ENCODE results near the gene SUN3. TPM values are rescaled to one million over a fixed set of nuclear protein-coding genes. Genes with fewer than 3 reads are reported as not detected.
A peak's percentile ranks its signal among the peaks of the same experiment; 100 is the strongest.

SUN3 gene
- total and polyA plus RNA-seq, 10 of the 15 experiments (the other 5 are each of a cell fraction or from before 2014, with no cell fraction given): 0.29 to 0.48 TPM; not detected in 8

DNA sequence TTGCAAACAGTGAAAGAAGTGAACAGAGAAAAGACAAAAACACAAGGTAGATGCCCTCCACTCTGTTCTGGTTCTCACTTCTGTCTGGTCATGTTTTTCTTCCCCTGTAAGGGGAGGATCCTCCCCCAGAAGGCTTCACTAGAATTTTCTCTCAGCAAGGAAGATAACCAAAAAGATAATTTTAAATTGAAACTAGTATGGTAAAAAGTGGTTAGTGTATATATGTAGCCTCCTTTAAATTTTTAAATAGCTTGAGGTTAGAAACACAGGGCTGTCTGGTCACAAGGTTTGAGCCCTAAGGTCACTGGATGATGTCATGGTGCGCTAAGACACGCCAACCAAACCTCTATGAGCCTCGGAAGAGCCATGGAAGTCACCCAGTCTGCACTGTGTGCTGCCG is 75.1 kb downstream of the SUN3 start (continued):
- TF ChIP-seq, protein P1, sequence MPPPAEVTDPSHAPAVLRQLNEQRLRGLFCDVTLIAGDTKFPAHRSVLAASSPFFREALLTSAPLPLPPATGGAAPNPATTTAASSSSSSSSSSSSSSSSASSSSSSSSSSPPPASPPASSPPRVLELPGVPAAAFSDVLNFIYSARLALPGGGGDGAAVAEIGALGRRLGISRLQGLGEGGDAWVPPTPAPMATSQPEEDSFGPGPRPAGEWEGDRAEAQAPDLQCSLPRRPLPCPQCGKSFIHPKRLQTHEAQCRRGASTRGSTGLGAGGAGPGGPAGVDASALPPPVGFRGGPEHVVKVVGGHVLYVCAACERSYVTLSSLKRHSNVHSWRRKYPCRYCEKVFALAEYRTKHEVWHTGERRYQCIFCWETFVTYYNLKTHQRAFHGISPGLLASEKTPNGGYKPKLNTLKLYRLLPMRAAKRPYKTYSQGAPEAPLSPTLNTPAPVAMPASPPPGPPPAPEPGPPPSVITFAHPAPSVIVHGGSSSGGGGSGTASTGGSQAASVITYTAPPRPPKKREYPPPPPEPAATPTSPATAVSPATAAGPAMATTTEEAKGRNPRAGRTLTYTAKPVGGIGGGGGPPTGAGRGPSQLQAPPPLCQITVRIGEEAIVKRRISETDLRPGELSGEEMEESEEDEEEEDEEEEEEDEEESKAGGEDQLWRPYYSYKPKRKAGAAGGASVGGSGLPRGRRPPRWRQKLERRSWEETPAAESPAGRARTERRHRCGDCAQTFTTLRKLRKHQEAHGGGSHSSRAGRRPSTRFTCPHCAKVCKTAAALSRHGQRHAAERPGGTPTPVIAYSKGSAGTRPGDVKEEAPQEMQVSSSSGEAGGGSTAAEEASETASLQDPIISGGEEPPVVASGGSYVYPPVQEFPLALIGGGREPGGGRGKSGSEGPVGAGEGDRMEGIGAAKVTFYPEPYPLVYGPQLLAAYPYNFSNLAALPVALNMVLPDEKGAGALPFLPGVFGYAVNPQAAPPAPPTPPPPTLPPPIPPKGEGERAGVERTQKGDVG (CRISPR knock-in tag; IDR thresholded peaks at IDR 0.05): no peak
- TF ChIP-seq PAX5 (IDR thresholded peaks at IDR 0.05; ENCODE audit: borderline replicate concordance, low read depth, low read length) (no peak), LARP7 (IDR thresholded peaks at IDR 0.05) (no peak), CREB1 (IDR thresholded peaks at IDR 0.05; ENCODE audit: low read depth) (peak; percentile 44; the same call in 1 of the 2 replicates), ZZZ3 (IDR thresholded peaks at IDR 0.05; ENCODE audit: control insufficient read depth, insufficient read length, low read depth) (no peak), NFIC (IDR thresholded peaks at IDR 0.05; ENCODE audit: low read depth, low read length) (0 out of 2 replicates have a peak, but pooled peaks have one; percentile 1)
- TF ChIP-seq, protein P2, sequence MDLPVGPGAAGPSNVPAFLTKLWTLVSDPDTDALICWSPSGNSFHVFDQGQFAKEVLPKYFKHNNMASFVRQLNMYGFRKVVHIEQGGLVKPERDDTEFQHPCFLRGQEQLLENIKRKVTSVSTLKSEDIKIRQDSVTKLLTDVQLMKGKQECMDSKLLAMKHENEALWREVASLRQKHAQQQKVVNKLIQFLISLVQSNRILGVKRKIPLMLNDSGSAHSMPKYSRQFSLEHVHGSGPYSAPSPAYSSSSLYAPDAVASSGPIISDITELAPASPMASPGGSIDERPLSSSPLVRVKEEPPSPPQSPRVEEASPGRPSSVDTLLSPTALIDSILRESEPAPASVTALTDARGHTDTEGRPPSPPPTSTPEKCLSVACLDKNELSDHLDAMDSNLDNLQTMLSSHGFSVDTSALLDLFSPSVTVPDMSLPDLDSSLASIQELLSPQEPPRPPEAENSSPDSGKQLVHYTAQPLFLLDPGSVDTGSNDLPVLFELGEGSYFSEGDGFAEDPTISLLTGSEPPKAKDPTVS (IDR thresholded peaks at IDR 0.05; ENCODE audit: low read depth, low read length): no peak

DNA sequence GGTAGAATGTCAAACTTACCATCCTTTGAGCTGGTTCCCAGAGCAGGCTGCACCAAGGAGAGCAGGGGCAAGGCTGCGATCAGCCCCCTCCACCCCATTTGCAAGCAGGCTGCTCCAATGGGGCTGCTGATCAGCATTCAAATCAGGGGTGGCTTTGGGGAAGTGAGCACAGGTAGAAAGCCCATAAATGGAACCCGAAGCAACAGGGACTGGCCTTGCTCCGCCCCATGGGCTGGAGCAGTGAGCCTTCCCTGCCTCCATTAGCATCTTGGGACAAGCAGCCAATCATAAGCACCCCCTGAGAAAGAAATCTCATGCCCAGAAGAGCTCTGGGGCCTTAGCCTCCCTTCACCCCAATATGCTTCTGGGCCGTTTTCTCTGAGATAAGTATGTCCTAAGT is 76.7 kb downstream of the SUN3 start:
- POLR2A ChIA-PET: no interaction called here
- ATAC-seq: no peak
- no peak overlapping the region for H2AFZ ChIP-seq (ENCODE audit: control insufficient read depth, low read depth, low read length)
- no peak for DNase-seq (ENCODE audit: low read depth, low spot score)
- SMC1A ChIA-PET (ENCODE audit: uncharacterized antibody, unreplicated experiment): no interaction called here
- no TSS peak for BruUV-seq (replicated peaks)
- WGBS (ENCODE audit: insufficient coverage, insufficient replicate concordance, low lambda C conversion rate, missing lambda C conversion rate): 78% methylated on average over 4 of the region's 4 CpGs
- no peaks in the 10 kb centered on the region for H4K20me1 ChIP-seq (ENCODE audit: control insufficient read depth, insufficient read depth)
- CTCF ChIA-PET: interaction anchor here (1.3 to 2.2 kb wide), 3 partner anchors 14 to 158 kb away, joined by 4 to 6 read pairs (median 6); no protein-coding TSS in a partner anchor
- RAD21 ChIA-PET (ENCODE audit: unreplicated experiment): no interaction called here
- H3K9ac ChIP-seq (ENCODE audit: control insufficient read depth, insufficient read depth, low read length): no peak overlapping the region
- in situ Hi-C loops (cut with MboI) (no loop called here), intact Hi-C loops (cut with micrococcal nuclease; ENCODE audit: unreplicated experiment) (no loop called here)
- H3K4me3 ChIP-seq: no peak overlapping the region
- peaks cover 2 to 3% of the 10 kb centered on the region in 2 experiments; a peak in 2 of 4 replicates for H3K36me3 ChIP-seq (ENCODE audit: control insufficient read depth in 2 of 2, insufficient read depth in 2 of 2, low read length in 1 of 2)
- TF ChIP-seq SPI1 (IDR thresholded peaks at IDR 0.05; ENCODE audit: borderline replicate concordance, insufficient read depth, low read depth, low read length): no peak
- TF ChIP-seq, protein P3, sequence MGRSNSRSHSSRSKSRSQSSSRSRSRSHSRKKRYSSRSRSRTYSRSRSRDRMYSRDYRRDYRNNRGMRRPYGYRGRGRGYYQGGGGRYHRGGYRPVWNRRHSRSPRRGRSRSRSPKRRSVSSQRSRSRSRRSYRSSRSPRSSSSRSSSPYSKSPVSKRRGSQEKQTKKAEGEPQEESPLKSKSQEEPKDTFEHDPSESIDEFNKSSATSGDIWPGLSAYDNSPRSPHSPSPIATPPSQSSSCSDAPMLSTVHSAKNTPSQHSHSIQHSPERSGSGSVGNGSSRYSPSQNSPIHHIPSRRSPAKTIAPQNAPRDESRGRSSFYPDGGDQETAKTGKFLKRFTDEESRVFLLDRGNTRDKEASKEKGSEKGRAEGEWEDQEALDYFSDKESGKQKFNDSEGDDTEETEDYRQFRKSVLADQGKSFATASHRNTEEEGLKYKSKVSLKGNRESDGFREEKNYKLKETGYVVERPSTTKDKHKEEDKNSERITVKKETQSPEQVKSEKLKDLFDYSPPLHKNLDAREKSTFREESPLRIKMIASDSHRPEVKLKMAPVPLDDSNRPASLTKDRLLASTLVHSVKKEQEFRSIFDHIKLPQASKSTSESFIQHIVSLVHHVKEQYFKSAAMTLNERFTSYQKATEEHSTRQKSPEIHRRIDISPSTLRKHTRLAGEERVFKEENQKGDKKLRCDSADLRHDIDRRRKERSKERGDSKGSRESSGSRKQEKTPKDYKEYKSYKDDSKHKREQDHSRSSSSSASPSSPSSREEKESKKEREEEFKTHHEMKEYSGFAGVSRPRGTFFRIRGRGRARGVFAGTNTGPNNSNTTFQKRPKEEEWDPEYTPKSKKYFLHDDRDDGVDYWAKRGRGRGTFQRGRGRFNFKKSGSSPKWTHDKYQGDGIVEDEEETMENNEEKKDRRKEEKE (IDR thresholded peaks at IDR 0.05): no peak
- no peak for TF ChIP-seq SUPT20H (IDR thresholded peaks at IDR 0.05; ENCODE audit: borderline replicate concordance, control insufficient read depth, low read depth, low read length)
- TF ChIP-seq DPF2 (IDR thresholded peaks at IDR 0.05): no peak
- TF ChIP-seq NBN (IDR thresholded peaks at IDR 0.05): no peak
- TF ChIP-seq, protein P4, sequence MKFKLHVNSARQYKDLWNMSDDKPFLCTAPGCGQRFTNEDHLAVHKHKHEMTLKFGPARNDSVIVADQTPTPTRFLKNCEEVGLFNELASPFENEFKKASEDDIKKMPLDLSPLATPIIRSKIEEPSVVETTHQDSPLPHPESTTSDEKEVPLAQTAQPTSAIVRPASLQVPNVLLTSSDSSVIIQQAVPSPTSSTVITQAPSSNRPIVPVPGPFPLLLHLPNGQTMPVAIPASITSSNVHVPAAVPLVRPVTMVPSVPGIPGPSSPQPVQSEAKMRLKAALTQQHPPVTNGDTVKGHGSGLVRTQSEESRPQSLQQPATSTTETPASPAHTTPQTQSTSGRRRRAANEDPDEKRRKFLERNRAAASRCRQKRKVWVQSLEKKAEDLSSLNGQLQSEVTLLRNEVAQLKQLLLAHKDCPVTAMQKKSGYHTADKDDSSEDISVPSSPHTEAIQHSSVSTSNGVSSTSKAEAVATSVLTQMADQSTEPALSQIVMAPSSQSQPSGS (IDR thresholded peaks at IDR 0.05; ENCODE audit: low read length): no peak
- TF ChIP-seq MTA3 (IDR thresholded peaks at IDR 0.05; ENCODE audit: borderline replicate concordance, low read length): no peak
- TF ChIP-seq MYB (IDR thresholded peaks at IDR 0.05; ENCODE audit: borderline replicate concordance, low read depth, low read length): no peak
- no peak for FAIRE-seq
- H3K27me3 ChIP-seq (replicated peaks in 1 of 2; ENCODE audit: control insufficient read depth in 2 of 2, insufficient read depth in 2 of 2, low read length in 1 of 2): no peaks in the 10 kb centered on the region
- H3K4me1 ChIP-seq (ENCODE audit: control insufficient read depth, insufficient read depth, low read length): peaks cover 4% of the 10 kb centered on the region; the same call in 1 of the 2 replicates
- no peak overlapping the region for H3K4me2 ChIP-seq (ENCODE audit: control insufficient read depth, insufficient read depth)
- H3K9me3 ChIP-seq (replicated peaks; ENCODE audit: control insufficient read depth, insufficient read depth, low read length): no peaks in the 10 kb centered on the region
- H3K27ac ChIP-seq (ENCODE audit: control insufficient read depth, insufficient read depth): no peak overlapping the region
- H3K79me2 ChIP-seq (ENCODE audit: control insufficient read depth, insufficient read depth, low read length): no peaks in the 10 kb centered on the region

Measured in GM12878 (cell line).